Lower leg skin (tissue), 4 donors: ENCODE results near the gene AMBRA1. TPM values are rescaled to one million over a fixed set of nuclear protein-coding genes. Genes with fewer than 3 reads are reported as not detected.

Source experiments
- DNase-seq, 2 donors: peaks; one replicate each; pipeline ENCODE4 v3.0.0-alpha.2; 2019; ENCODE audit warnings: low spot score in 2 of 2
- H3K4me3 ChIP-seq: fragments of 200-600 bp; sonication (generic); 2 replicates; pipeline ENCODE4 v1.5.1; 2017; ENCODE audit warnings: mild to moderate bottlenecking, low read depth; ENCODE audit not compliant: poor library complexity, severe bottlenecking
- POLR2A ChIP-seq, 2 donors: fragments of 450-650 bp; IDR thresholded peaks; one replicate each; pipeline ENCODE4 v1.6.1; 2016 to 2017; ENCODE audit warnings: antibody characterized with exemption in 2 of 2, mild to moderate bottlenecking in 1 of 2, moderate library complexity in 1 of 2
- WGBS, 2 donors: methylation state at CpG; one replicate each; pipeline ENCODE4 v1.1.5; 2018; 5-methylcytosine and 5-hydroxymethylcytosine counted together
- intact Hi-C: fragments of 100-400 bp; cut with DNase I; formaldehyde crosslinking; loops from one replicate; pipeline ENCODE4 v1.15.0; 2023; ENCODE audit warnings: low total_unique reads
- total RNA-seq, 4 donors: library from RNA; depleted of rRNA; stranded (reverse); fragments of >200 nt; gene quantifications; one replicate each; pipeline ENCODE4 v1.1.0, GENCODE V29; 2016
- TF ChIP-seq, protein P1 (sequence below), 3 donors: fragments of 450-650 bp; IDR thresholded peaks; one replicate each; pipeline ENCODE4 v1.5.1; 2016; ENCODE audit warnings: antibody characterized with exemption in 3 of 3, mild to moderate bottlenecking in 3 of 3, moderate library complexity in 2 of 3

The AMBRA1 gene
- total RNA-seq, 4 donors from 2014 or later: 31.5 to 67.5 (median 36.2) TPM

DNA sequence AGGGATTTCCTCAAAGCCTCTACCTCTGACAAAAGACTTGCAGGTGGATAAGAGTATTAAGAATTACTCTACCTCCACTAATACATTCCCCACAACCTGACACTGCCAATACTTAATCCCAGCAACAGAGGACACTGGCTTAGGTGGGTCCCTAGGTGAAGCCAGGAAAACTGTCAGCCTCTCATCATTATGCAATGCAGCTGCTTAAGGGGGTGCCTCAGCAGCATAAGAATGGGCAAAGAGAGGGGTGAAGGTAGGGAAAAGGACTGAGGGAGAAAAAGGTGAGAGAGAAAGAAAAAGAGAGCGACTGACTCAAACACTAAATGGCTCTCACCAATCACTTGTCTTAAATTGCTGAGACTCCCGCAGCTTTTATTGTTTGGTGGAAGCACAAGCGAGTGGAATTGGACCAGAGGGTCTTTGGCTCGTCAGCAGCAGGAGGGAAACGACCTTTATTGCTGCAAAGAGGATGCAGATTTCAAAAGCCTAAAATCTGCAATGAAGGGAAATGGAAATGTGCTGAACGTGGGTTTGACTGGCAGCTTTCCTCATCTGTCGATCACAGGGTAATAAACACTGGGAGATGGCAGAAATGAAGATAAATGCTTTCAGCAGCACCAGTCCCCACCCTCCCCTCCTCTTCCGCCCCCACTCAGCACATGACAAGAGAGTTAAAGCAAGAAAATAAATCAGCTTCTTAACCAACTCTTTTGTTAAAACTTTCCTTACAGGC is 137.4 kb downstream of the AMBRA1 start:
- TF ChIP-seq POLR2A (IDR thresholded peaks at IDR 0.05): no peak
- TF ChIP-seq, protein P1, sequence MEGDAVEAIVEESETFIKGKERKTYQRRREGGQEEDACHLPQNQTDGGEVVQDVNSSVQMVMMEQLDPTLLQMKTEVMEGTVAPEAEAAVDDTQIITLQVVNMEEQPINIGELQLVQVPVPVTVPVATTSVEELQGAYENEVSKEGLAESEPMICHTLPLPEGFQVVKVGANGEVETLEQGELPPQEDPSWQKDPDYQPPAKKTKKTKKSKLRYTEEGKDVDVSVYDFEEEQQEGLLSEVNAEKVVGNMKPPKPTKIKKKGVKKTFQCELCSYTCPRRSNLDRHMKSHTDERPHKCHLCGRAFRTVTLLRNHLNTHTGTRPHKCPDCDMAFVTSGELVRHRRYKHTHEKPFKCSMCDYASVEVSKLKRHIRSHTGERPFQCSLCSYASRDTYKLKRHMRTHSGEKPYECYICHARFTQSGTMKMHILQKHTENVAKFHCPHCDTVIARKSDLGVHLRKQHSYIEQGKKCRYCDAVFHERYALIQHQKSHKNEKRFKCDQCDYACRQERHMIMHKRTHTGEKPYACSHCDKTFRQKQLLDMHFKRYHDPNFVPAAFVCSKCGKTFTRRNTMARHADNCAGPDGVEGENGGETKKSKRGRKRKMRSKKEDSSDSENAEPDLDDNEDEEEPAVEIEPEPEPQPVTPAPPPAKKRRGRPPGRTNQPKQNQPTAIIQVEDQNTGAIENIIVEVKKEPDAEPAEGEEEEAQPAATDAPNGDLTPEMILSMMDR (IDR thresholded peaks at IDR 0.05): no peak
- no peak for DNase-seq
- WGBS, 2 donors: 67 to 69% methylated on average over 8 of the region's 8 CpGs
- intact Hi-C loops: no loop called here
- H3K4me3 ChIP-seq: no peak overlapping the region

DNA sequence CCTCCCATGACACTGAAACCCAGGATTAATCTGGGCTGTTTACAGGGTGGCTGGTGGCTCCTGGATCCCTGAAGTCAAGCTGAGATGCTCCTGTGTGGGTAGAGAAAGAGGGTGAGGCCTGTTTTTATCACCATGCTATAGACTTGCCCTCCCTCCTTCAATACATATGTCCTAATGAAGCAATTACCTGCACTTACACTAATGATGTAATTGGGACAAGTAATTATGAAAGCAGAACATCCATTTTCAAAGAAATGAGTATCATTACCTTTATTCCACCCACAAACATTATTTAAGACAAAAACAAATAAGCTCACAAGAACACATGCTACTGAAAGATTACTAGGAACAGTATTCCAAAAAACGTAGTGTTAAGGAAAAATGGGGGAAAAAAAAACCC is 138.0 kb downstream of the AMBRA1 start:
- TF ChIP-seq, protein P1 (IDR thresholded peaks at IDR 0.05): no peak
- no peak for TF ChIP-seq POLR2A (IDR thresholded peaks at IDR 0.05)
- DNase-seq: no peak
- no peak overlapping the region for H3K4me3 ChIP-seq
- WGBS, 2 donors: 91 to 94% methylated on average over 1 of the region's 1 CpG
- intact Hi-C loops: no loop called here

DNA sequence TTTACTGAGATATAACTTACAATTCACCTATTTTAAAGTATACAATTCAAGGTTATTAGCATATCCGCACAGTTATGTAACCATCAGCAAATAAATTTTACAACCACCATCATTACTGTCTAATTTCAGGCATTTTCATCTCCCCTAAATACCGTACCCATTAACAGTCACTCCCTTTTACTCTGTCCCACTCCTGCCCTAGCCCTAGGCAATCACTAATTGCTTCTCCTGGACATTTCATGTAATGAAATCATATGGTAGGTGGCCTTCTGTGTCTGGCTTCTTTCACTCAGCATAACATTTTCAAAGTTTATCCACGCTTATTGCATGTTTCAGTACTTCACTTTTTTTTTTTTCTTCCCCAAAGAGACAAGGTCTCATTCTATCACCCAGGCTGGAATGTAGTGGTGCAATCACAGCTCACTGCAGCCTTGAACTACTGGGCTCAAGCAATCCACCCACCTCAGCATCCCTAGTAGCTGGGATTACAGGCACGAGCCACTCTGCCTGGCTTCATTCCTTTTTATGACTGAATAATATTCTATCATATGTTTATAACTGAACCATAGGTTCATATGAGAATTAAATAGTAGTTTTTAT is 140.8 kb downstream of the AMBRA1 start:
- WGBS, 2 donors: 89 to 95% methylated on average over 4 of the region's 4 CpGs
- DNase-seq: no peak
- TF ChIP-seq, protein P1 (IDR thresholded peaks at IDR 0.05): no peak
- no peak for TF ChIP-seq POLR2A (IDR thresholded peaks at IDR 0.05)
- H3K4me3 ChIP-seq: no peak overlapping the region
- intact Hi-C loops: no loop called here

DNA sequence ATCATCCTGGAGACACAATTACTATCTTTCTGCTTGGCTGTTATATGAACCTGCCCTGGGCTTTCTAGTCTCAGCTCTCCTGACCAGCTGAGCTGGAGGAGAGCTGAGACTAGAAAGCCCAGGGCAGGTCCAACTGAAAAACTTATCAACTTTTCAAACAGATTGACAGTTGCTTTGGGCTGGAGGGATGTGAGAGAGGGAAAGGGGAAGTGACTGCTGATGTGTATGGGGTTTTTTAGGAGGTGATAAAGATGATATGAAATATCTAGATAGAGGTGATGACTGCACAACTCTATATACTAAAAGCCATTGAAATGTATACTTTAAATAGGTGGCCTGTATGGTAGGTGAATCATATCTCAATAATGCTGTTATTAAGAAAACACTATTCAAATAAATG is 142.1 kb downstream of the AMBRA1 start:
- TF ChIP-seq POLR2A (IDR thresholded peaks at IDR 0.05): no peak
- TF ChIP-seq, protein P1 (IDR thresholded peaks at IDR 0.05): no peak

DNA sequence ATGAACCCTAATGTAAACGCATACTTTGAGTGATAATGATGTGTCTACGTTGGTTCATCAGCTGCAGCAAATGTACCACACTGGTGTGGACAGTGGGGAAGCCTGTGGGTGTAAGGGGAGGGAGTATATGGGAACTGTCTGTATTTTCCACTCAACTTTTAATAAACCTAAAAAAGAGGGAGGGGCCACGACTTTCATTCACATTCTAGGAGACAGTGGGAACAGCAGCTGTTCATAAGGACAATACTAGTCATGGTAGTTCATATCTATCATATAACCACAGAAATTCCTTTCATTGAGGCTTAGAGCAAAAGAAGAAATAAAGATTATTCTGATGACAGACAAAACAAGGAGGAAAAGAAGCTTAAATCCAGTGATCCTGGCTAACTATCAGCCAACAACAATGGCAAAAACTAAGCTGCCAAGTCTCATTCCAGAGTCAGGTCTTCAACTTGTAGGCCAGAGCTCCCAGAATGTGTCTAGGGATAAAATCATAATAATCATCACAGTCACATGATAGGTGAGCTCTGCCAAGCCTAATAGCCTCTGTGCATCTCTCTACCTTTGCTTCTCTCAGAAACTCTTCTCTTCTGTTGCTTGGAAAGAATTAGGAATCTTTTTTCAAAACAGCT is 142.9 kb downstream of the AMBRA1 start:
- 85 to 87% methylated on average over 3 of the region's 3 CpGs for WGBS, 2 donors
- no peak overlapping the region for H3K4me3 ChIP-seq

More for the DNA sequence above, 142.1 kb downstream of the AMBRA1 start:
- H3K4me3 ChIP-seq: no peak overlapping the region
- no peak for DNase-seq
- intact Hi-C loops: no loop called here

More for the DNA sequence above, 142.9 kb downstream of the AMBRA1 start:
- no peak for DNase-seq
- intact Hi-C loops: no loop called here
- TF ChIP-seq, protein P1 (IDR thresholded peaks at IDR 0.05): no peak
- no peak for TF ChIP-seq POLR2A (IDR thresholded peaks at IDR 0.05)
